Tibial nerve (tissue), 4 donors: ENCODE data around the gene PLEKHA7.

Source experiments
- EP300 ChIP-seq, 2 donors: sonication (generic); formaldehyde crosslinking; IDR thresholded peaks; one replicate each; pipeline ENCODE4 v1.6.1; 2017; ENCODE audit warnings: antibody characterized with exemption in 2 of 2, mild to moderate bottlenecking in 1 of 2
- POLR2A ChIP-seq, 2 donors: fragments of 450-650 bp; IDR thresholded peaks; one replicate each; pipeline ENCODE4 v1.6.1; 2017; ENCODE audit warnings: antibody characterized with exemption in 2 of 2, mild to moderate bottlenecking in 2 of 2, moderate library complexity in 2 of 2
- TF ChIP-seq, protein P1 (sequence below), 5 experiments: fragments of 200-600 bp in 3 of 5; fragments of 450-650 bp in 2 of 5; sonication (generic) in 3 of 5; IDR thresholded peaks; one replicate each; pipeline ENCODE4 v1.5.1; 2016 to 2019; ENCODE audit warnings: antibody characterized with exemption in 5 of 5, mild to moderate bottlenecking in 3 of 5, moderate library complexity in 2 of 5

DNA sequence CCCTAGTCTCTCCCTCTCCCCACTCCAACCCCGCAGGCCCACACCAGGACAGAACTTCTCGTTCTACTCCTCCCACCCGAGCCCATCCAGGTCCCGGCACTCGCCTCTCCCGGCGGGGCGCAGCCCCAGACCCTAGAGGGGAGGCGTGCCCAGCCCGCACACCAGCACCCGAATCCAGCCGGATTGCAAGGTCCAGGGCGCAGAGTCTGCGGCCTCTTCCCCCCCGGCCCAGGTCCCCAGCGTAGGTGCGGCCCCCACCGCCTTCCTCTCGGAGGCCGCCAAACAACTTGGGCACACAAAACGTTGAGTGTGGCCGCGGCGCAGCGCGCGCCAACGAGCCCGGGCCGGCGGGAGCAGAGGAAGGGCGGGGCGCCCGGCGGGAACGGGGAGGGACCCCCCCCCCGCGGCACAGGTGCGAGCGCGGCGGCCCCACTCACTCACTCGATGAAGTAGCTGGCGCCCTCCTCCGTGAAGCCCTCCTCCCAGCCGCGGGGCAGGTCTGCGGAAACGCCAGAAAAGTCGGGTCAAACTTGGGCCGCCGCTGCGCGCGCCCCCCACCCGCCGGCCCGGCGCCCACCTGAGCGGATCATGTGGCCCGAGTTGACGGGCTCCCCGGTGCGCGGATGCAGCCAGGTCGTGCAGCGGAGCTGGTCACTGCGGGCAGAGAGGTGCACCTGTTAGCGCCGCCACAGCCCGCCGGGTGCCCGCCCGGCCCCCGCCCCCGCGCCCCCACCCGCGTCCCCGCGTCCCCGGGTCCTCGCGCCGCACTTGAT is 480 bp downstream of the PLEKHA7 start:
- TF ChIP-seq, protein P1, sequence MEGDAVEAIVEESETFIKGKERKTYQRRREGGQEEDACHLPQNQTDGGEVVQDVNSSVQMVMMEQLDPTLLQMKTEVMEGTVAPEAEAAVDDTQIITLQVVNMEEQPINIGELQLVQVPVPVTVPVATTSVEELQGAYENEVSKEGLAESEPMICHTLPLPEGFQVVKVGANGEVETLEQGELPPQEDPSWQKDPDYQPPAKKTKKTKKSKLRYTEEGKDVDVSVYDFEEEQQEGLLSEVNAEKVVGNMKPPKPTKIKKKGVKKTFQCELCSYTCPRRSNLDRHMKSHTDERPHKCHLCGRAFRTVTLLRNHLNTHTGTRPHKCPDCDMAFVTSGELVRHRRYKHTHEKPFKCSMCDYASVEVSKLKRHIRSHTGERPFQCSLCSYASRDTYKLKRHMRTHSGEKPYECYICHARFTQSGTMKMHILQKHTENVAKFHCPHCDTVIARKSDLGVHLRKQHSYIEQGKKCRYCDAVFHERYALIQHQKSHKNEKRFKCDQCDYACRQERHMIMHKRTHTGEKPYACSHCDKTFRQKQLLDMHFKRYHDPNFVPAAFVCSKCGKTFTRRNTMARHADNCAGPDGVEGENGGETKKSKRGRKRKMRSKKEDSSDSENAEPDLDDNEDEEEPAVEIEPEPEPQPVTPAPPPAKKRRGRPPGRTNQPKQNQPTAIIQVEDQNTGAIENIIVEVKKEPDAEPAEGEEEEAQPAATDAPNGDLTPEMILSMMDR (IDR thresholded peaks at IDR 0.05): no peak
- TF ChIP-seq EP300 (IDR thresholded peaks at IDR 0.05): peak in 1 of 2 donors; percentile 4
- no peak for TF ChIP-seq POLR2A (IDR thresholded peaks at IDR 0.05)
